Neural progenitor cell (in vitro differentiated cells): ENCODE data around the gene ESRRA. TPM values are rescaled to one million over a fixed set of nuclear protein-coding genes. Genes with fewer than 3 reads are reported as not detected.
A peak's percentile ranks its signal among the peaks of the same experiment; 100 is the strongest.

Source experiments
- DNase-seq: peaks from one replicate; pipeline ENCODE4 v3.0.0-alpha.2; 2016; ENCODE audit warnings: low spot score
- H2AFZ ChIP-seq: fragments of 200-600 bp; sonication (generic); replicated peaks from 2 replicates; pipeline ENCODE4 v1.6.1; 2016; ENCODE audit warnings: antibody characterized with exemption
- H3F3A ChIP-seq: fragments of 200-600 bp; sonication (generic); 2 replicates; pipeline ENCODE4 v1.6.1; 2016; ENCODE audit warnings: antibody characterized with exemption, low read depth
- H3K27ac ChIP-seq: fragments of 200-600 bp; sonication (generic); 2 replicates; pipeline ENCODE4 v1.5.1; 2016; ENCODE audit warnings: mild to moderate bottlenecking
- H3K27me3 ChIP-seq: fragments of 200-600 bp; sonication (generic); 2 replicates; pipeline ENCODE4 v1.6.1; 2016; ENCODE audit warnings: mild to moderate bottlenecking, moderate library complexity
- H3K36me3 ChIP-seq: fragments of 200-600 bp; sonication (generic); 2 replicates; pipeline ENCODE4 v1.5.1; 2016
- H3K4me1 ChIP-seq: fragments of 200-600 bp; sonication (generic); 2 replicates; pipeline ENCODE4 v1.6.1; 2016; ENCODE audit warnings: mixed run types
- H3K4me2 ChIP-seq: fragments of 200-600 bp; sonication (generic); 2 replicates; pipeline ENCODE4 v1.6.1; 2016
- H3K4me3 ChIP-seq: fragments of 200-600 bp; sonication (generic); 2 replicates; pipeline ENCODE4 v1.5.1; 2016
- H3K79me2 ChIP-seq: fragments of 200-600 bp; sonication (generic); 2 replicates; pipeline ENCODE4 v1.6.1; 2016; ENCODE audit warnings: low read depth
- H3K9ac ChIP-seq: fragments of 200-600 bp; sonication (generic); 2 replicates; pipeline ENCODE4 v1.6.1; 2016
- H3K9me3 ChIP-seq: fragments of 200-600 bp; sonication (generic); 2 replicates; pipeline ENCODE4 v1.5.1; 2016; ENCODE audit warnings: low read depth
- H4K20me1 ChIP-seq: fragments of 200-600 bp; sonication (generic); 2 replicates; pipeline ENCODE4 v1.6.1; 2016; ENCODE audit warnings: low read depth
- H3K27ac Mint-ChIP-seq: 3 replicates; pipeline ENCODE4 v1.8.0; 2021; ENCODE audit warnings: mixed read lengths
- H3K27me3 Mint-ChIP-seq: 2 replicates; pipeline ENCODE4 v1.8.0; 2022; ENCODE audit warnings: low read depth, mild to moderate bottlenecking, inconsistent platforms, moderate library complexity, mixed read lengths; ENCODE audit not compliant: insufficient read depth
- H3K36me3 Mint-ChIP-seq: 3 replicates; pipeline ENCODE4 v1.8.0; 2021; ENCODE audit warnings: mixed read lengths
- H3K4me1 Mint-ChIP-seq: 3 replicates; pipeline ENCODE4 v1.8.0; 2021; ENCODE audit warnings: mixed read lengths
- H3K4me3 Mint-ChIP-seq: 3 replicates; pipeline ENCODE4 v1.8.0; 2021; ENCODE audit warnings: mild to moderate bottlenecking, moderate library complexity, mixed read lengths
- H3K9me3 Mint-ChIP-seq: 3 replicates; pipeline ENCODE4 v1.8.0; 2020; ENCODE audit warnings: mixed read lengths
- CTCF ChIP-seq: fragments of 200-600 bp; sonication (generic); IDR thresholded peaks from 2 replicates; pipeline ENCODE4 v1.5.1; 2017; ENCODE audit warnings: antibody characterized with exemption, mild to moderate bottlenecking
- EZH2 ChIP-seq: fragments of 200-600 bp; sonication (generic); IDR thresholded peaks from 2 replicates; pipeline ENCODE4 v1.6.1; 2017; ENCODE audit warnings: antibody characterized with exemption, mild to moderate bottlenecking, moderate library complexity
- EZH2phosphoT487 ChIP-seq: fragments of 200-600 bp; sonication (generic); IDR thresholded peaks from 2 replicates; pipeline ENCODE4 v1.6.1; 2017; ENCODE audit warnings: antibody characterized with exemption
- total RNA-seq: library from RNA; depleted of rRNA; stranded (reverse); fragments of >200 nt; gene quantifications from 2 replicates; pipeline ENCODE4 v1.2.3, GENCODE V29; 2015; ENCODE audit warnings: low replicate concordance

The ESRRA gene
- total RNA-seq, 1 donor from 2014 or later = 5.5 TPM

DNA sequence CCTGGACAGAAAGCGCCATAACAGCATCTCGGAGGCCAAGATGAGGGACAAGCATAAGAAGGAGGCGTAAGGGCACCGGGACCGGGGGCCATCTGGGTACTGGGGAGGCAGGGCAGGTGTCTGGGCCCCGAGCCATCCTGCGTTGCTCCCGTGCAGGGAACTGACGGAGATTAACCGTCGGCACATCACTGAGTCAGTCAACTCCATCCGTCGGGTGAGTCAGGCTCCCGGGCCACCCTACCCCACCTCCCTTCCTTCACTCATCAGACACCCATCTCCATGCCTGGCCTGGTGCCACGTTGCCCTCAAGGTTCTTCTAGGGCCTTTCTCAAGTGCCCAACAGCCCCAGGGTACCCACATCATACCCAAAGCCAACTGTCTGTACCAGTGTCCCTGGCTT lies 39.0 kb upstream of the ESRRA start:
- H3K27ac Mint-ChIP-seq = no peak overlapping the region
- Histone ChIP-seq H3K4me1 (peaks cover 7% of the 10 kb centered on the region), H3K36me3 (no peaks in the 10 kb centered on the region), H3K4me2 (no peak overlapping the region), H3K9ac (no peak overlapping the region), H3F3A (peaks cover 28% of the 10 kb centered on the region), H3K4me3 (no peak overlapping the region), H3K9me3 (no peaks in the 10 kb centered on the region), H2AFZ (no peak overlapping the region), H3K27ac (no peak overlapping the region), H3K79me2 (no peaks in the 10 kb centered on the region), H4K20me1 (peaks cover 4% of the 10 kb centered on the region), H3K27me3 (no peaks in the 10 kb centered on the region)
- H3K36me3 Mint-ChIP-seq = peaks cover 7% of the 10 kb centered on the region
- no peak for TF ChIP-seq EZH2phosphoT487
- no peak for TF ChIP-seq EZH2
- no peak for TF ChIP-seq CTCF
- H3K27me3 Mint-ChIP-seq = peaks cover 19% of the 10 kb centered on the region
- peaks cover 21% of the 10 kb centered on the region for H3K4me1 Mint-ChIP-seq
- no peak for DNase-seq
- H3K4me3 Mint-ChIP-seq = peak overlapping the region; percentile 59
- no peaks in the 10 kb centered on the region for H3K9me3 Mint-ChIP-seq

- no peak overlapping the region for H3K9ac ChIP-seq
- no peak for DNase-seq
- peaks cover 12% of the 10 kb centered on the region for H3K4me1 ChIP-seq
- H3K4me3 ChIP-seq = no peak overlapping the region
- peak overlapping the region; percentile 95 for H3K4me3 Mint-ChIP-seq
- H3K36me3 Mint-ChIP-seq = peaks cover 4% of the 10 kb centered on the region
- H3K9me3 ChIP-seq = no peaks in the 10 kb centered on the region
- H3K36me3 ChIP-seq = no peaks in the 10 kb centered on the region
- no peak overlapping the region for H3K27ac Mint-ChIP-seq
- H3K79me2 ChIP-seq = no peaks in the 10 kb centered on the region
- TF ChIP-seq CTCF (no peak), EZH2phosphoT487 (no peak)
- peaks cover 28% of the 10 kb centered on the region for H3K4me1 Mint-ChIP-seq
- no peak overlapping the region for H3K27ac ChIP-seq
- peaks cover 16% of the 10 kb centered on the region for H3K27me3 Mint-ChIP-seq
- H3K4me2 ChIP-seq = no peak overlapping the region
- peaks cover 4% of the 10 kb centered on the region for H4K20me1 ChIP-seq
- H3K9me3 Mint-ChIP-seq = no peaks in the 10 kb centered on the region
- no peak overlapping the region for H2AFZ ChIP-seq
- H3F3A ChIP-seq = peaks cover 30% of the 10 kb centered on the region
- H3K27me3 ChIP-seq = no peaks in the 10 kb centered on the region
Observed at GRCh38 chr11:64267207-64267945, 37.9 kb upstream of the ESRRA start.

DNA sequence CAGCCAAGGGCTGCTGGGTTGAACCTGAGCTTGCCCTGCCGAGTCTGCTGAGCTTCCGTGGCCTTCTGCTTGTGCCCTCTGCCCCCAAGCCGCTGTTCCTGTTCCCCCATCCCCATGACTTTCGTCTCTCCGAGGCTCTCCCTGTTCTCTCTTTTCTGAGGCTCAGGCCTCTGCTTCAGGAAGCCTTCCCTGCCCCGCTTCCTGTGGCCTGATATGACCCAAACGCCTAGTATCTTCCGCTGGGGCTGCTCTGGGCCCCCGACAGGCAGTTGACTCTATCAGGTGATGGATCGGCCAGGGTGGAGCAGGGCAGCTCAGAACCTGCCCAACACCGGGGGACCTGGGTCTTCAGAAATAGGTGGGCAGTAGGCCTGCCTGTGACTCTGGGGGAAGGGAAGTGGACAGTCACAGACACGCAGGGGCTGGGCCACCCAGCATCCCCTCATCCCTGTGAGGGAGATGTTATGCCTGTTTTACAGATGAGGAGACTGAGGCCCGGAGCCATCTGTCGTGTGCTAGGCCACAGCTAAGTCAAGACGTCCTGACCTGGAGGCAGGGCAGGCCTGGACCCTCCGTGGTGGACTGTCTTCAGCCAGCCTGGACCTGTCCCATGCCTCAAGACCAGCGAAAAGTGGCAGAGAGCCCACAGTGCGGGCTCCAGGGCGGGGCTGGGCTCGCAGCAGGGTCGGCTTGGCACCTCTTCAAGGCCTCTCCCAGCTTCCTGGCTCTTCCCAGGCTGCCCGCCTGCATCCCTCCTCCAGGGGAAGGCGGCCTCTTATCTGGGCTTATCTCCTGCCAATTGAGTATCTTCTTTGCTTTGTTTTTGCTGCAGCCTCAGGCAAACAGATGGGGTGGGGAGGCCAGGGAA lies 37.1 kb upstream of the ESRRA start:
- peak overlapping the region; percentile 83 for H3K27ac ChIP-seq
- no peak overlapping the region for H2AFZ ChIP-seq
- H3K4me3 ChIP-seq = peak overlapping the region; percentile 68

More for the DNA sequence above, 37.1 kb upstream of the ESRRA start:
- Mint-ChIP-seq H3K9me3 (no peaks in the 10 kb centered on the region), H3K27me3 (peaks cover 16% of the 10 kb centered on the region), H3K27ac (peak overlapping the region; percentile 86), H3K36me3 (peaks cover 2% of the 10 kb centered on the region), H3K4me1 (peaks cover 27% of the 10 kb centered on the region), H3K4me3 (peak overlapping the region; percentile 95)
- no peaks in the 10 kb centered on the region for H3K79me2 ChIP-seq
- H3F3A ChIP-seq = peaks cover 35% of the 10 kb centered on the region
- H4K20me1 ChIP-seq = peaks cover 4% of the 10 kb centered on the region
- H3K9ac ChIP-seq = no peak overlapping the region
- TF ChIP-seq EZH2 = no peak
- no peak for TF ChIP-seq CTCF
- no peak for TF ChIP-seq EZH2phosphoT487
- DNase-seq = no peak
- H3K4me1 ChIP-seq = peaks cover 12% of the 10 kb centered on the region
- H3K9me3 ChIP-seq = no peaks in the 10 kb centered on the region
- H3K4me2 ChIP-seq = peak overlapping the region; percentile 91
- no peaks in the 10 kb centered on the region for H3K36me3 ChIP-seq
- H3K27me3 ChIP-seq = no peaks in the 10 kb centered on the region
